GM18505 (cell line): ENCODE data around the gene ANTXRL.
"Not testable (repeated sequence)": the region's sequence is repeated elsewhere in the genome, so short reads cannot be mapped to it uniquely, and the experiment has no call there.

ENCODE experiments used
- ATAC-seq: cut with Tn5 transposase; IDR thresholded peaks from one replicate; pipeline ENCODE4 v1.9.1; 2021; ENCODE audit not compliant: unreplicated experiment
- POLR2A ChIP-seq: IDR thresholded peaks from 4 replicates; pipeline ENCODE4 v1.6.1; 2011; ENCODE audit warnings: borderline replicate concordance; ENCODE audit not compliant: insufficient read depth, insufficient read length; ENCODE audit errors: extremely low read depth

ANTXRL gene

DNA sequence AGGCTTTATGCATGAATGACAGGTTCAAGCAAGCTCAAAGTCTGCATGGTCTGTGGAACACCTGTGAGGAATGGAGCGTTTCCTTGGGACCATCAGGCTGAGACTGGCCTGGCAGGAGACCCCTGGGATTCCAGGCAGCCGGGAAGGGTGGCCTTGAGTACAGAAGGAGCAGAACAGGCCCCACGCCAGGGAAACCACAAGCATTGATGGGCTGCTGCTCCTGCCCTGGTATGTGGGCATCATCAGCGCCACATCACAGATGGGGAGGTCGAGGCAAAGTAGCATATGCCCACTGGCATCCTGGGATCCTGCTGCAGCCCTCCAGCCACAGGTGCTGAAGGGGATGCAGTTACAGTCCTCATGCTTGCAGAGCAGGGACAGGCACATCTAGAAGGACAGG lies 40.9 kb downstream of the ANTXRL start:
- no peak for ATAC-seq
- TF ChIP-seq POLR2A, result no peak

DNA sequence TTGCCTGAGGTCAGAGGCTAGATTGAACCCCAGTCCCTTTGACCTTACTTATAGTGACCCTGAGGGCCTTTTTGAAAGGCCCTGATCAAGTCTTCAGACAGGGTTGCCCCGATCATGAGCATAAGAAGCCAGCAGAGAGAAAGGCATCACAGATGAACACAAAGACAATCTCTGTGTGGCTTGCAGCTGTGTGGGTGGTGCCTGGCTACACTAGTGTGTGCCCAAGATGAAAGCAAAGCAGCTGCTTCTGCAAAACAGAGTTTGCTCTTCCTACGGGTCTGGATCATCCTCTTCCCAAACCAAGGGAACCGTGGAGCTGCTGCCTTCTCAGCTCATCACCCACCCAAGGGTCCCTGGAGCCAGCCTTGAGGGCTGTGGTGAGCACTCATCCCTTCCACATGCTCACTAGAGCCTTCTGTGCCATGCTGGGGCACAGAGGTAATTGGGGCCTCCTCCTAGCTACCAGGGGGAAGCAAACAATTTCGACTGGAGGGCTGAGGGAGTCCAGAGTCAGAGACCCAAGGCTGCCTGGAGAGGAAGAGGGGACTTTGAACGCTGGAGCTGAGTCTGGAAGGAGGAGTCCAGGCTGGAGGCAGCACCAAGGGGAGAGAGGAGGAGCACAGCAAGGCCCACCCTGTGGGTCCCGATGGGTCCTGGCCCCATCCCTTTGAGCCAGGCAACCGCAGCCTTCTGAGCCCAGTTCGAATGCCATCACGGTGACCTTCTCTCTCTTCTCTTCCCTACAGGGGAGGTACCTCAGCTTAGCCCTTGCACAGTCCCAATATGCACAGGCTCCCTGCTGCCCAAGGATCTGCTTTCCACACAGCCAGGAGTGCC lies 42.3 kb downstream of the ANTXRL start:
- TF ChIP-seq POLR2A, result no peak
- ATAC-seq, result no peak

DNA sequence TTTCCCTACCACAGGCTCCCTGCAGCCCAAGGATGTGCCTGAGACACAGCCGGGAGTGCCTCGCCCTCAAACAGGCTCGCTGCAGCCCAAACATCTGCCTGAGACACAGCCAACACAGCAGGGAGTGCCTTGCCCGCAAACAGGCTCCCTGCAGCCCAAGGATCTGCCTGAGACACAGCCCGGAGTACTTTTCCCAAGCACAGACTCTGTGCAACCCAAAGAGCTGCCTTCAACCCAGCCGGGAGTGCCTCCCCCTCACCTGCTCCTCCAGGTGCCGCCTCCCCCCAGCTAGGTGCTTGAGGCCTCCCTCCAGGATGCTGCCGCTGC lies 42.9 kb downstream of the ANTXRL start:
- no peak for ATAC-seq
- TF ChIP-seq POLR2A, result no peak

GRCh38 chr10:46330894-46331293 lies 44.1 kb downstream of the ANTXRL start:
- no peak for TF ChIP-seq POLR2A
- ATAC-seq, result no peak

GRCh38 chr10:46365484-46365883 lies 78.7 kb downstream of the ANTXRL start:
- ATAC-seq, result not testable (repeated sequence)

GRCh38 chr10:46367209-46367608 lies 80.4 kb downstream of the ANTXRL start:
- ATAC-seq, result not testable (repeated sequence)

- ATAC-seq, result not testable (repeated sequence)
These were observed 81.0 kb downstream of the ANTXRL start for GRCh38 chr10:46367666-46368240.

DNA sequence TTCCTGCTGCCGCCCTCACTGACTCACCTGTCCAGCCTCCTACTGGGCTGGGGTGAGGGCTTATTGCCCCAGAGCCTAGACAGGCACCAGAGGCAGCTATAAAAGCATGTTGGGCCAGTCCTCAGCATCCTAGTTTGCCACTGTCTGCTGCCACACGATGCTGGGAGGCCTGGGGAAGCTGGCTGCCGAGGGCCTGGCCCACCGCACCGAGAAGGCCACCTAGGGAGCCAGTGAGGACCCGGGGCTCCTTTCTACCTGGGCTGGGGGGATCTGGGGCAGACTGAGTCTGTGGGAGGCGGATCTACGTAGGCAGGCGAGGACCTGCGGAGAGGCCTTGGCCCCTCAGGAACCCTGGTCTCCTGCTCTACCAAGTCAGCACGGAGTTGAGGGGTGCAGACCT lies 82.2 kb downstream of the ANTXRL start:
- ATAC-seq, result not testable (repeated sequence)

- not testable (repeated sequence) for ATAC-seq
These were observed 87.6 kb downstream of the ANTXRL start for GRCh38 chr10:46374410-46374809.

GRCh38 chr10:46375406-46375805 lies 88.6 kb downstream of the ANTXRL start, which contains the start of gene ANXA8L1:
Gene ANXA8L1 (plus strand): TSS chr10:46375776. CDS start chr10:46375852, 76 bp downstream.
- not testable (repeated sequence) for ATAC-seq

DNA sequence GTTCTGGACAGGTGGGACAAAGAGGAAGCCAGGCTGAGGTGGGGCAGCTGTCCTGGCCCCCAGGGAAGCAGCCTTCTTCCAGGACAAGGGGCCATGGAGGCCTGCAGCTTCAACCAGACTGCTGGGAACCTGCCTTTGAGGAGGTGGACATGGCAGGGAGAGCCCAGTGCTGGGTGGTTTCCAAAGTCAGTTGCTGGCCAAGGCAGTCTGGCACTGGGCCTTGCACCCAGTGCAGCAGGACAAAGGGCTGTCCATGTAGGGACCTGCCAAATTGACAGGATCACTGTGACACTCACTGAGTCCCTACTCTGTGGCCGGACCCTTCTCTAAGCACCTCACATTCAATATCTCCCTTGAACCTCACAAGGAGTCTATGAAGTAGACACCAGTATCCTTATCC lies 90.2 kb downstream of the ANTXRL start:
- ATAC-seq, result not testable (repeated sequence)

DNA sequence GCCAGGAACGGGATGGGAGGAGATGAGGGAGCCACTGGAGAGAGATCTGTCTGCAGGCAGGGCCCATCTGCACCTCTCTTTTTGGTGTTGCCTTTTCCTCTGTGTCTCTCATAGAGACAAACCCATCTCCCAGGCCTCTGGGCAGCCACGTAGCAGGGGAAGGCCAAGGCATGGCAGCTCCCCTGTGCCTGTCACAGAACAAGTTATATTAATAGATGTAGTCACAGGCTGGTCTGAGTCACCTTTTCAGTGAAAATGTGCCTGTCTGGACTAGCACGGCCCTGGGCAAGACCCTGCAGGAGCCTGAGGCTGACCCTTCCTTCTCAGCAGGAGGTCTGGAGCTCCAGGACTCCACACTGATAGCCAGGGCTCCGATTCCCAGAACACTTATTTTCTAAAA lies 90.9 kb downstream of the ANTXRL start:
- ATAC-seq, result not testable (repeated sequence)

DNA sequence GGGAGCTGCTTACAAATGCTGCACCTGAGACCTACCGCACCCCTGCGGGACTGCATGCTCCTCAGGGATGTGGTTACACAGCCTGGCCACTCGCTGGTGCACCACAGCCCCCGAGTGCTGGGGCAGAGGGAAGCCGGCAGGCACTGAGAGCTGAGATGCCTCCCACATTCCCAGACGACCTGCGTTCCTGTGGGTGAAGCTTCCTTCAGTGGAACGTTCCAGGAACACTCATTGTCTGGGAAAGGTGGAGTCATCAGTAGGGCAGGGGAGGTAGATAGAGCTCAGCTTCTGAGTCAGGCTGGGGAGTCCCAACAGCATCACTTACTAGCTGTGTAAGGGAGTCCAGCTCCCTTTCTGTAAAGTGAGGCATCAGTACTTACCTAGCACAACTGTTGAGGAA lies 91.3 kb downstream of the ANTXRL start:
- not testable (repeated sequence) for ATAC-seq

- not testable (repeated sequence) for ATAC-seq
These were observed 92.5 kb downstream of the ANTXRL start for GRCh38 chr10:46379233-46379848.
